K562 (cell line): ENCODE data around the gene CNOT1. TPM values are rescaled to one million over a fixed set of nuclear protein-coding genes. Genes with fewer than 3 reads are reported as not detected.

ENCODE experiments used
- ATAC-seq: fragments of 200-7000 bp; cut with Tn5 transposase; 3 replicates; pipeline ENCODE4 v1.9.1; 2020; ENCODE audit warnings: moderate library complexity
- BruUV-seq: library from RNA; stranded (reverse); fragments of 400-500 nt; replicated peaks from 2 replicates; lab custom pipeline; 2021; lab: Mats Ljungman, UMichigan
- CTCF ChIA-PET: fragments of 300-600 bp; formaldehyde crosslinking; extraction: SDS; loops from one replicate; lab custom pipeline; 2021; ENCODE audit warnings: low intra/inter-chr PET ratio; lab: Yijun Ruan, JAX
- POLR2A ChIA-PET: fragments of 300-600, 350-650 bp; sonication (Branson Sonifier 250); formaldehyde crosslinking; extraction: SDS; loops from one replicate; lab custom pipeline; 2021; ENCODE audit warnings: antibody characterized with exemption, inconsistent platforms; lab: Yijun Ruan, JAX
- DNase-seq, 4 experiments: peaks; one replicate each; pipeline versions ENCODE4 v3.0.0 to v3.0.0-alpha.2; 2011 to 2018; ENCODE audit warnings: low spot score in 3 of 4, mixed read lengths in 3 of 4; ENCODE audit errors: extremely low read depth in 1 of 4
- FAIRE-seq: peaks from 2 replicates; lab custom pipeline; 2011; peaks lifted over from hg19 to GRCh38; lab: Jason Lieb, UNC
- H2AFZ ChIP-seq: 2 replicates; pipeline ENCODE4 v1.6.0; 2011; ENCODE audit warnings: low read depth, low read length, control low read depth, inconsistent platforms
- H3K27ac ChIP-seq: fragments of 200-600 bp; 3 replicates; pipeline ENCODE4 v1.8.0; 2011; ENCODE audit warnings: low read depth, mild to moderate bottlenecking, control low read depth, inconsistent platforms, low read length, moderate library complexity, mixed read lengths; ENCODE audit errors: extremely low read depth
- H3K27me3 ChIP-seq, 2 experiments: fragments of 300-600 bp in 1 of 2; 2 replicates in 1 of 2; 3 replicates in 1 of 2; pipeline versions ENCODE4 v1.6.0 to v1.8.0; 2011; ENCODE audit warnings: inconsistent platforms in 2 of 2, low read length in 2 of 2, mild to moderate bottlenecking in 1 of 2, mixed read lengths in 1 of 2, moderate library complexity in 1 of 2; ENCODE audit not compliant: control insufficient read depth in 2 of 2, insufficient read depth in 2 of 2
- H3K36me3 ChIP-seq: fragments of 300-600 bp; 3 replicates; pipeline ENCODE4 v1.8.0; 2011; ENCODE audit warnings: mild to moderate bottlenecking, low read length, inconsistent platforms; ENCODE audit not compliant: control insufficient read depth, insufficient read depth
- H3K4me1 ChIP-seq, 2 experiments: fragments of 200-600 bp in 1 of 2; replicated peaks in 1 of 2; 2 replicates in 1 of 2; 3 replicates in 1 of 2; pipeline versions ENCODE4 v1.5.1 to v1.8.0; 2011; ENCODE audit warnings: inconsistent platforms in 2 of 2, low read length in 2 of 2, mild to moderate bottlenecking in 1 of 2, mixed read lengths in 1 of 2, moderate library complexity in 1 of 2; ENCODE audit not compliant: control insufficient read depth in 2 of 2, insufficient read depth in 2 of 2
- H3K4me2 ChIP-seq: 2 replicates; pipeline ENCODE4 v1.6.1; 2011; ENCODE audit warnings: low read length, control low read depth, inconsistent platforms, mixed read lengths; ENCODE audit not compliant: insufficient read depth
- H3K4me3 ChIP-seq: fragments of 200-600 bp; sonication (generic), shearing (Covaris generic); 2 replicates; pipeline ENCODE4 v1.5.1; 2016; ENCODE audit warnings: control low read depth, inconsistent platforms
- H3K79me2 ChIP-seq: fragments of 200-600 bp; 3 replicates; pipeline ENCODE4 v1.8.0; 2011; ENCODE audit warnings: low read length, inconsistent platforms; ENCODE audit not compliant: control insufficient read depth, insufficient read depth
- H3K9ac ChIP-seq, 2 experiments: 2 replicates each; pipeline versions ENCODE4 v1.6.0 to v1.6.1; 2011; ENCODE audit warnings: low read depth in 2 of 2, low read length in 2 of 2, control low read depth in 1 of 2, inconsistent platforms in 1 of 2, mild to moderate bottlenecking in 1 of 2, mixed read lengths in 1 of 2; ENCODE audit not compliant: insufficient read depth in 1 of 2
- H3K9me1 ChIP-seq: one replicate; pipeline ENCODE4 v1.6.0; 2011; ENCODE audit warnings: inconsistent platforms, mild to moderate bottlenecking, low read length, moderate library complexity; ENCODE audit not compliant: control insufficient read depth, insufficient read depth
- H3K9me3 ChIP-seq: replicated peaks from 2 replicates; pipeline ENCODE4 v1.5.1; 2011; ENCODE audit warnings: low read depth, low read length, inconsistent platforms; ENCODE audit not compliant: control insufficient read depth, insufficient read depth
- H4K20me1 ChIP-seq: replicated peaks from 2 replicates; pipeline ENCODE4 v1.6.1; 2011; ENCODE audit warnings: low read length, inconsistent platforms, mixed read lengths; ENCODE audit not compliant: control insufficient read depth, insufficient read depth
- BCL6 ChIP-seq: fragments of 250-450 bp; sonication (Bioruptor Pico); IDR thresholded peaks from 2 replicates; pipeline ENCODE4 v1.4.0; 2020
- CBFA2T2 ChIP-seq: fragments of 450-650 bp; conservative IDR thresholded peaks from 2 replicates; pipeline ENCODE4 v1.6.1; 2017; ENCODE audit warnings: mild to moderate bottlenecking
- CBFB ChIP-seq: sonication (generic); formaldehyde crosslinking; IDR thresholded peaks from 2 replicates; pipeline ENCODE4 v1.4.0; 2020; ENCODE audit warnings: mild to moderate bottlenecking, missing genetic modification reagents
- CEBPB ChIP-seq: fragments of 450-650 bp; IDR thresholded peaks from 2 replicates; pipeline ENCODE4 v1.6.1; 2016; ENCODE audit warnings: missing genetic modification characterization, missing compliant biosample characterization
- CREB3 ChIP-seq: fragments of 450-650 bp; conservative IDR thresholded peaks from 2 replicates; pipeline ENCODE4 v1.6.1; 2016; ENCODE audit warnings: missing genetic modification characterization, low read depth, mild to moderate bottlenecking, missing compliant biosample characterization, moderate library complexity
- CTBP1 ChIP-seq: fragments of 450-650 bp; IDR thresholded peaks from 2 replicates; pipeline ENCODE4 v1.6.1; 2016; ENCODE audit warnings: borderline replicate concordance
- DMBX1 ChIP-seq: fragments of 250-450 bp; sonication (Bioruptor Pico); IDR thresholded peaks from 2 replicates; pipeline ENCODE4 v1.8.0; 2022; ENCODE audit warnings: inconsistent platforms, mild to moderate bottlenecking, moderate library complexity, borderline replicate concordance
- ETV6 ChIP-seq, 3 experiments: fragments of 150-350 bp in 1 of 3; sonication (generic) in 1 of 3; formaldehyde crosslinking in 1 of 3; IDR thresholded peaks; 2 replicates each; pipeline versions ENCODE4 v1.6.1 to v1.8.0; 2014 to 2022; ENCODE audit warnings: borderline replicate concordance in 2 of 3, low read depth in 2 of 3, antibody characterized with exemption in 1 of 3, low read length in 1 of 3, mild to moderate bottlenecking in 1 of 3, missing genetic modification reagents in 1 of 3
- GMEB1 ChIP-seq: fragments of 250-450 bp; sonication (Bioruptor Pico); IDR thresholded peaks from 2 replicates; pipeline ENCODE4 v1.4.0; 2020; ENCODE audit warnings: mild to moderate bottlenecking
- KAT2B ChIP-seq: IDR thresholded peaks from one replicate; pipeline ENCODE4 v1.6.1; 2012; ENCODE audit warnings: low read depth, mild to moderate bottlenecking, control low read depth, inconsistent platforms, low read length, moderate library complexity
- KLF1 ChIP-seq: fragments of 450-650 bp; IDR thresholded peaks from 2 replicates; pipeline ENCODE4 v1.6.1; 2016; ENCODE audit warnings: missing genetic modification characterization, missing compliant biosample characterization
- MCM3 ChIP-seq: fragments of 450-650 bp; IDR thresholded peaks from 2 replicates; pipeline ENCODE4 v1.6.1; 2016
- NFYB ChIP-seq: IDR thresholded peaks from 2 replicates; pipeline ENCODE4 v1.6.1; 2011; ENCODE audit warnings: mild to moderate bottlenecking, moderate library complexity; ENCODE audit not compliant: insufficient read length; ENCODE audit errors: extremely low read depth
- POU5F1 ChIP-seq: fragments of 150-350 bp; IDR thresholded peaks from 2 replicates; pipeline ENCODE4 v1.6.1; 2014; ENCODE audit warnings: borderline replicate concordance, low read length, low read depth, mild to moderate bottlenecking; ENCODE audit not compliant: partially characterized antibody
- PTBP1 ChIP-seq: fragments of 200-400 bp; formaldehyde crosslinking; IDR thresholded peaks from 2 replicates; pipeline ENCODE4 v1.6.1; 2017; ENCODE audit warnings: low read depth, low read length
- SRSF1 ChIP-seq: fragments of 200-400 bp; formaldehyde crosslinking; IDR thresholded peaks from 2 replicates; pipeline ENCODE4 v1.6.1; 2017; ENCODE audit warnings: mild to moderate bottlenecking, low read depth, low read length, moderate library complexity
- ZNF263 ChIP-seq: sonication (generic); formaldehyde crosslinking; IDR thresholded peaks from 2 replicates; pipeline ENCODE4 v1.8.0; 2022; ENCODE audit warnings: mild to moderate bottlenecking, missing genetic modification reagents, borderline replicate concordance
- ZNF785 ChIP-seq: fragments of 250-450 bp; sonication (Bioruptor Pico); IDR thresholded peaks from 2 replicates; pipeline ENCODE4 v1.4.0; 2020; ENCODE audit warnings: mild to moderate bottlenecking
- WGBS: fragments of 100-300 bp; shearing (Covaris generic); methylation state at CpG from one replicate; pipeline ENCODE4 v1.1.6; 2016; ENCODE audit warnings: low coverage, mixed read lengths; ENCODE audit not compliant: insufficient coverage; ENCODE audit errors: missing lambda C conversion rate; 5-methylcytosine and 5-hydroxymethylcytosine counted together
- in situ Hi-C: fragments of 300-500 bp; cut with MboI; formaldehyde crosslinking; loops from 4 replicates; pipeline ENCODE4 v1.15.0; 2018; ENCODE audit warnings: inconsistent platforms, mixed read lengths
- intact Hi-C: fragments of 100-400 bp; cut with micrococcal nuclease; formaldehyde crosslinking; loops from 2 replicates; pipeline ENCODE4 v1.14.2; 2022
- polyA plus RNA-seq, 8 experiments: library from polyadenylated mRNA; depleted of rRNA in 4 of 8; stranded (reverse) in 5 of 8; unstranded in 3 of 8; fragments of >200 nt; fragmentation: Nextera tagmentation in 2 of 8; fragmentation: Illumina TruSeq in 1 of 8; extraction: Ambion mirVana in 2 of 8; extraction: Trizol in 1 of 8; gene quantifications; 2 replicates each; pipeline versions ENCODE4 v1.2.1 to v1.2.3, GENCODE V29; 2011 to 2014; ENCODE audit warnings: inconsistent platforms in 1 of 8, missing spikeins in 1 of 8
- total RNA-seq, 7 experiments: library from RNA; depleted of rRNA in 6 of 7; stranded (reverse); fragments of >200 nt in 6 of 7; fragmentation: Illumina TruSeq in 2 of 7; extraction: Trizol in 2 of 7; gene quantifications; 2 replicates each; pipeline versions ENCODE4 v1.2.1 to v1.2.3, GENCODE V29; 2011 to 2021; ENCODE audit warnings: low replicate concordance in 1 of 7
- TF ChIP-seq, protein P1 (sequence below): fragments of 200-400 bp; formaldehyde crosslinking; IDR thresholded peaks from 2 replicates; pipeline ENCODE4 v1.6.1; 2017; ENCODE audit warnings: mild to moderate bottlenecking, low read depth, low read length, moderate library complexity

Gene CNOT1
- total and polyA plus RNA-seq, 9 of the 15 experiments (the other 6 are each of a cell fraction or from before 2014, with no cell fraction given): 110 to 270 (median 220) TPM

DNA sequence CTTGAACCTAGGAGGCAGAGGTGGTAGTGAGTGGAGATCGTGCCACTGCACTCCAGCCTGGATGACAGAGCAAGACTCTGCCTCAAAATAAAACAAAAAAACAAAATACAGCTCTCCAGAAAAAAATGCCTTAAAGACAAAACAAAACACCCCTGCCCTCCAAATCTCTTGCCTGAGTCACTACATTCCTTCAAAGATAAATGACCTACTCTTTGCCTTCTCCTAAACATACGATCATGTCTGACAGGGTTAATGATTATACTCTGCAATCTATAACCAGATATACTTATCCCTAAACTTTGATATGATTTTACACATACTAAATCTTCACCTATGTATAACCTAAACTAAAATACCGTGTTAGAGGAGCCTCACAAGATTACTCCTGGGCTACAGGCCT, 115.8 kb downstream of the CNOT1 start:
- H3K79me2 ChIP-seq: peaks cover 30% of the 10 kb centered on the region
- BruUV-seq: no TSS peak
- TF ChIP-seq PTBP1 (no peak), ETV6 (IDR thresholded peaks at IDR 0.05; ENCODE audit: borderline replicate concordance in 1 of 2, low read depth in 2 of 2, low read length in 1 of 2) (no peak), ETV6 (CRISPR knock-in tag; IDR thresholded peaks at IDR 0.05; ENCODE audit: borderline replicate concordance) (no peak), SRSF1 (no peak), DMBX1 (CRISPR knock-in tag) (no peak), NFYB (no peak), KLF1 (no peak), POU5F1 (no peak), CBFA2T2 (no peak), CEBPB (tag) (no peak), CTBP1 (no peak), ZNF785 (CRISPR knock-in tag) (no peak), BCL6 (CRISPR knock-in tag) (no peak), CREB3 (tag) (no peak), MCM3 (no peak), ZNF263 (no peak), CBFB (CRISPR knock-in tag) (no peak), GMEB1 (CRISPR knock-in tag) (no peak), KAT2B (no peak)
- TF ChIP-seq, protein P1, sequence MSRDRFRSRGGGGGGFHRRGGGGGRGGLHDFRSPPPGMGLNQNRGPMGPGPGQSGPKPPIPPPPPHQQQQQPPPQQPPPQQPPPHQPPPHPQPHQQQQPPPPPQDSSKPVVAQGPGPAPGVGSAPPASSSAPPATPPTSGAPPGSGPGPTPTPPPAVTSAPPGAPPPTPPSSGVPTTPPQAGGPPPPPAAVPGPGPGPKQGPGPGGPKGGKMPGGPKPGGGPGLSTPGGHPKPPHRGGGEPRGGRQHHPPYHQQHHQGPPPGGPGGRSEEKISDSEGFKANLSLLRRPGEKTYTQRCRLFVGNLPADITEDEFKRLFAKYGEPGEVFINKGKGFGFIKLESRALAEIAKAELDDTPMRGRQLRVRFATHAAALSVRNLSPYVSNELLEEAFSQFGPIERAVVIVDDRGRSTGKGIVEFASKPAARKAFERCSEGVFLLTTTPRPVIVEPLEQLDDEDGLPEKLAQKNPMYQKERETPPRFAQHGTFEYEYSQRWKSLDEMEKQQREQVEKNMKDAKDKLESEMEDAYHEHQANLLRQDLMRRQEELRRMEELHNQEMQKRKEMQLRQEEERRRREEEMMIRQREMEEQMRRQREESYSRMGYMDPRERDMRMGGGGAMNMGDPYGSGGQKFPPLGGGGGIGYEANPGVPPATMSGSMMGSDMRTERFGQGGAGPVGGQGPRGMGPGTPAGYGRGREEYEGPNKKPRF: no peak
- no peaks in the 10 kb centered on the region for H3K9me1 ChIP-seq
- intact Hi-C loops: loop anchor here (2.0 kb wide), 1 partner anchor 121 kb away; no protein-coding TSS in a partner anchor
- ATAC-seq (no peak), DNase-seq (no peak), FAIRE-seq (no peak)
- in situ Hi-C loops: no loop called here
- H2AFZ ChIP-seq: 0 out of 2 replicates have a peak overlapping the region, but pooled peaks have one; percentile 25
- H3K9ac ChIP-seq: peak overlapping the region in 1 of 2 experiments; percentile 83; a peak in 3 of 4 replicates
- H3K4me2 ChIP-seq: peak overlapping the region; percentile 95
- ChIA-PET CTCF (no interaction called here), POLR2A (interaction anchor here (1.3 kb wide), 1 partner anchor 122 kb away, joined by 3 read pairs; the partner anchor contains the start of gene GINS3)
- peaks cover 26% of the 10 kb centered on the region for H3K36me3 ChIP-seq
- H3K27ac ChIP-seq: peak overlapping the region; percentile 92; the same call in 2 of the 3 replicates
- H4K20me1 ChIP-seq: peaks cover 13% of the 10 kb centered on the region
- H3K4me3 ChIP-seq: peak overlapping the region; percentile 88; the same call in 1 of the 2 replicates
- no peaks in the 10 kb centered on the region for H3K27me3 ChIP-seq
- 13% methylated on average over 2 of the region's 3 CpGs for WGBS
- peaks cover 4 to 44% of the 10 kb centered on the region in 2 experiments; a peak in 4 of 5 replicates for H3K4me1 ChIP-seq
- H3K9me3 ChIP-seq: no peaks in the 10 kb centered on the region
